Astrocyte (in vitro differentiated cells and primary cell): Measurements from ENCODE around the gene IPCEF1.

ENCODE experiments used
- EZH2 ChIP-seq: IDR thresholded peaks from 2 replicates; pipeline ENCODE4 v1.6.1; 2012; ENCODE audit warnings: mild to moderate bottlenecking, low read length, inconsistent platforms; ENCODE audit not compliant: insufficient read depth
- TF ChIP-seq, protein P1 (sequence below): IDR thresholded peaks from 2 replicates; pipeline ENCODE4 v1.5.1; 2011; ENCODE audit warnings: low read depth, mild to moderate bottlenecking, inconsistent platforms, low read length, moderate library complexity; ENCODE audit not compliant: insufficient read depth

DNA sequence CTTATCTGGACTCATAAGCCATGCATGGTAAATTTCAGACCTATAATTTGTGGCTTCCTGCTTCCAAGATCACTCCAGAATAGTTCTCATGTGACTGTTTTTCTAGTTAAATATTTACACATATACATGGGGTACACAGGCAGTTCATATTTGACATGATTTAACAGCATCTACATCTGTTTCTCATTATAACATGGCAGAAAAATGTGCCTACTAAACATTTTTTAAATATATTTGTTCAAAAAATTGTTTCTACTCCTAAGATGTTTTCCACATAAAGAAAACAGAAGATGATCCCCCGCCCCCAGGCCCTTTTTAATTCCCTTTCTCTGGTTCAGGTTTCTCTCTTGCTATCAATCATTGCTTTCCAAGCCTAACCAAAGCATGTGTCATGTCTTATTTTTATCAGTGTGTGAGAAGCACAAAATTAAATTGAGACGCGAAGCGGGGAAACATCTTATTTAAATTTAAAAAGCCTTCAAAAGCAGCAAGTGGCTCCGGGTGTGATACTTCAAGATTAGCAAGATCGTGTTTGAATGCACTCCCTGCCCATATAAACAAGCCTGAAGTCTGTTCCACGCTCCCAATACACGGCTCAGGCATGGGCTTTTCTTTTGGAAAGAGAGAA lies 37.3 kb downstream of the IPCEF1 start:
- TF ChIP-seq, protein P1, sequence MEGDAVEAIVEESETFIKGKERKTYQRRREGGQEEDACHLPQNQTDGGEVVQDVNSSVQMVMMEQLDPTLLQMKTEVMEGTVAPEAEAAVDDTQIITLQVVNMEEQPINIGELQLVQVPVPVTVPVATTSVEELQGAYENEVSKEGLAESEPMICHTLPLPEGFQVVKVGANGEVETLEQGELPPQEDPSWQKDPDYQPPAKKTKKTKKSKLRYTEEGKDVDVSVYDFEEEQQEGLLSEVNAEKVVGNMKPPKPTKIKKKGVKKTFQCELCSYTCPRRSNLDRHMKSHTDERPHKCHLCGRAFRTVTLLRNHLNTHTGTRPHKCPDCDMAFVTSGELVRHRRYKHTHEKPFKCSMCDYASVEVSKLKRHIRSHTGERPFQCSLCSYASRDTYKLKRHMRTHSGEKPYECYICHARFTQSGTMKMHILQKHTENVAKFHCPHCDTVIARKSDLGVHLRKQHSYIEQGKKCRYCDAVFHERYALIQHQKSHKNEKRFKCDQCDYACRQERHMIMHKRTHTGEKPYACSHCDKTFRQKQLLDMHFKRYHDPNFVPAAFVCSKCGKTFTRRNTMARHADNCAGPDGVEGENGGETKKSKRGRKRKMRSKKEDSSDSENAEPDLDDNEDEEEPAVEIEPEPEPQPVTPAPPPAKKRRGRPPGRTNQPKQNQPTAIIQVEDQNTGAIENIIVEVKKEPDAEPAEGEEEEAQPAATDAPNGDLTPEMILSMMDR: no peak
- no peak for TF ChIP-seq EZH2
